Neural cell (in vitro differentiated cells): Measurements from ENCODE around the gene RAE1. TPM values are rescaled to one million over a fixed set of nuclear protein-coding genes. Genes with fewer than 3 reads are reported as not detected.
A peak's percentile ranks its signal among the peaks of the same experiment; 100 is the strongest.
"Not testable (repeated sequence)": the region's sequence is repeated elsewhere in the genome, so short reads cannot be mapped to it uniquely, and the experiment has no call there.

ENCODE experiments used
- H2AFZ ChIP-seq: fragments of 200-600, 300-800 bp; sonication (generic), shearing (Covaris generic); 2 replicates; pipeline ENCODE4 v1.6.0; 2014; ENCODE audit warnings: low read depth, mild to moderate bottlenecking, antibody characterized with exemption, low read length, moderate library complexity
- H3F3A ChIP-seq: fragments of 200-600 bp; shearing (Covaris generic); 2 replicates; pipeline ENCODE4 v1.6.1; 2016; ENCODE audit warnings: mild to moderate bottlenecking, moderate library complexity, mixed read lengths, antibody characterized with exemption, low read length; ENCODE audit not compliant: insufficient read depth, poor library complexity, severe bottlenecking
- H3K27ac ChIP-seq: fragments of 200-600, 300-800 bp; sonication (generic), shearing (Covaris generic); 2 replicates; pipeline ENCODE4 v1.5.1; 2014; ENCODE audit warnings: mild to moderate bottlenecking, low read length, moderate library complexity
- H3K27me3 ChIP-seq: fragments of 300-800, 200-600 bp; sonication (generic), shearing (Covaris generic); 2 replicates; pipeline ENCODE4 v1.6.0; 2014; ENCODE audit warnings: mild to moderate bottlenecking, low read depth, low read length, moderate library complexity; ENCODE audit not compliant: insufficient read depth
- H3K36me3 ChIP-seq: fragments of 300-800, 200-600 bp; sonication (generic), shearing (Covaris generic); 2 replicates; pipeline ENCODE4 v1.5.1; 2014; ENCODE audit warnings: mild to moderate bottlenecking, antibody characterized with exemption, low read length, moderate library complexity; ENCODE audit not compliant: insufficient read depth
- H3K4me2 ChIP-seq: fragments of 300-800, 200-600 bp; sonication (generic), shearing (Covaris generic); 2 replicates; pipeline ENCODE4 v1.6.0; 2014; ENCODE audit warnings: mild to moderate bottlenecking, low read length
- H3K4me3 ChIP-seq: fragments of 300-800, 200-600 bp; sonication (generic), shearing (Covaris generic); 2 replicates; pipeline ENCODE4 v1.5.1; 2014; ENCODE audit warnings: mild to moderate bottlenecking, low read length, moderate library complexity
- H3K79me2 ChIP-seq: fragments of 200-600 bp; shearing (Covaris generic); replicated peaks from 2 replicates; pipeline ENCODE4 v1.6.0; 2014; ENCODE audit warnings: mild to moderate bottlenecking, low read length, moderate library complexity; ENCODE audit not compliant: insufficient read depth
- H3K9ac ChIP-seq: fragments of 300-800, 200-600 bp; sonication (generic), shearing (Covaris generic); 2 replicates; pipeline ENCODE4 v1.6.1; 2016; ENCODE audit warnings: mild to moderate bottlenecking, low read length, mixed read lengths
- H3K9me2 ChIP-seq: fragments of 200-600 bp; shearing (Covaris generic); 2 replicates; pipeline ENCODE4 v1.6.1; 2016; ENCODE audit warnings: mild to moderate bottlenecking, low read length, mixed read lengths; ENCODE audit not compliant: insufficient read depth
- H3K9me3 ChIP-seq: fragments of 200-600, 300-800 bp; sonication (generic), shearing (Covaris generic); 2 replicates; pipeline ENCODE4 v1.6.1; 2016; ENCODE audit warnings: mild to moderate bottlenecking, mixed run types, low read length, moderate library complexity, mixed read lengths
- H4K20me1 ChIP-seq: fragments of 200-600 bp; shearing (Covaris generic); 2 replicates; pipeline ENCODE4 v1.6.1; 2016; ENCODE audit warnings: mild to moderate bottlenecking, mixed run types; ENCODE audit not compliant: insufficient read depth
- CTCF ChIP-seq: fragments of 450-650 bp; IDR thresholded peaks from 2 replicates; pipeline ENCODE4 v1.5.1; 2014; ENCODE audit warnings: antibody characterized with exemption, mild to moderate bottlenecking, moderate library complexity; ENCODE audit not compliant: poor library complexity, severe bottlenecking
- EP300 ChIP-seq: fragments of 450-650 bp; conservative IDR thresholded peaks from 2 replicates; pipeline ENCODE4 v1.6.1; 2014; ENCODE audit warnings: antibody characterized with exemption, mild to moderate bottlenecking, moderate library complexity; ENCODE audit not compliant: poor library complexity, severe bottlenecking
- EZH2 ChIP-seq: fragments of 200-600, 300-800 bp; shearing (Covaris generic), sonication (generic); IDR thresholded peaks from 2 replicates; pipeline ENCODE4 v1.6.1; 2014; ENCODE audit warnings: antibody characterized with exemption, low read length, borderline replicate concordance, mild to moderate bottlenecking; ENCODE audit not compliant: insufficient read depth, poor library complexity, severe bottlenecking
- MXI1 ChIP-seq: fragments of 450-650 bp; conservative IDR thresholded peaks from 2 replicates; pipeline ENCODE4 v1.6.1; 2014; ENCODE audit warnings: antibody characterized with exemption, mild to moderate bottlenecking; ENCODE audit not compliant: poor library complexity, severe bottlenecking
- POLR2AphosphoS5 ChIP-seq: IDR thresholded peaks from 2 replicates; pipeline ENCODE4 v1.6.1; 2012
- RAD21 ChIP-seq: fragments of 450-650 bp; conservative IDR thresholded peaks from 2 replicates; pipeline ENCODE4 v1.6.1; 2014; ENCODE audit warnings: antibody characterized with exemption, mild to moderate bottlenecking, moderate library complexity
- REST ChIP-seq: IDR thresholded peaks from 2 replicates; pipeline ENCODE4 v1.6.1; 2012; ENCODE audit warnings: borderline replicate concordance
- SMC3 ChIP-seq: fragments of 450-650 bp; conservative IDR thresholded peaks from 2 replicates; pipeline ENCODE4 v1.6.1; 2014; ENCODE audit warnings: antibody characterized with exemption, mild to moderate bottlenecking, moderate library complexity; ENCODE audit not compliant: poor library complexity
- TAF1 ChIP-seq: IDR thresholded peaks from 2 replicates; pipeline ENCODE4 v1.6.1; 2012; ENCODE audit warnings: low read depth
- polyA plus RNA-seq: library from polyadenylated mRNA; depleted of rRNA; stranded (reverse); fragments of >200 nt; gene quantifications from 2 replicates; pipeline ENCODE4 v1.2.3, GENCODE V29; 2014

RAE1 gene
- polyA plus RNA-seq, 1 donor from 2014 or later: 134 TPM

- not testable (repeated sequence) for H3K9me2 ChIP-seq, H3K9ac ChIP-seq, H3K9me3 ChIP-seq, H2AFZ ChIP-seq, H4K20me1 ChIP-seq, H3F3A ChIP-seq, H3K36me3 ChIP-seq, H3K27ac ChIP-seq, H3K4me2 ChIP-seq, H3K27me3 ChIP-seq, H3K4me3 ChIP-seq
- H3K79me2 ChIP-seq: peaks cover 26% of the 10 kb centered on the region
These were observed 2.0 kb upstream of the RAE1 start for GRCh38 chr20:57348922-57349574.

DNA sequence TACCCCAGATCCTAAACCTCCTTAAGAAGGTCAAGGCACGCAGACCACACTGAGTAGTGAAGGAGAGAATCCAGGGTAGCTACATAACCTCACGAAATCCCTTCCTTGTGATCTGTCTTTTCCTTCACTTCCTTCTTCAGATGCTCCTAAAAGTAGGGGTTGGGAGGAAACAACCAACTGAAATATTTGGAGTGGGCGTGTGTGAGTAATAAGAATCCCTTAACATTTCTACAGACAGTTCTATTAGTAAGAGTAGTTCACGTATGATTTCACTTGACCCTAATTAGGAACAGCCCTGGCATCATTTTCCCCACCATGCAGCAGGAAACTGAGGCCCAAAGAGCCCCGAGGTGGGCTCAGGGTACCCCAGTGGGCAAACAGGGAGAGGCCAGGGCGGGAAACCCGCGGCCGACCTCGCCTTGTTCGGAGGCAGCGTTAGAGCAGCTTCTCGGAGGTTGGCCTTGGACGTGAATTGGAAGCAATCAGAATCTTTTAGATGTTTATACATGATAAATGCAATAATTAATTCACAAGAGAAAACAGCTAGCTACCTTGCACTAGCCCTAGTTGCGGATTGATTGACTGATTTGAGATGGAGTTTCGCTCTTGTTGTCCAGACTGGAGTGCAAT is 859 bp upstream of the RAE1 start:
- TF ChIP-seq TAF1 (no peak), EZH2 (no peak), MXI1 (no peak), SMC3 (no peak), CTCF (no peak), REST (no peak), EP300 (no peak), RAD21 (no peak), POLR2AphosphoS5 (no peak)
- H3K79me2 ChIP-seq: peaks cover 27% of the 10 kb centered on the region
- no peaks in the 10 kb centered on the region for H3K9me3 ChIP-seq
- H3K27ac ChIP-seq: no peak overlapping the region
- no peak overlapping the region for H3K4me3 ChIP-seq
- no peak overlapping the region for H3K4me2 ChIP-seq
- no peak overlapping the region for H3K9ac ChIP-seq
- H3K36me3 ChIP-seq: no peaks in the 10 kb centered on the region
- H3F3A ChIP-seq: no peaks in the 10 kb centered on the region
- no peak overlapping the region for H2AFZ ChIP-seq
- no peaks in the 10 kb centered on the region for H4K20me1 ChIP-seq
- no peaks in the 10 kb centered on the region for H3K9me2 ChIP-seq
- no peaks in the 10 kb centered on the region for H3K27me3 ChIP-seq

GRCh38 chr20:57350726-57351041 is 371 bp upstream of the RAE1 start:
- H3K4me2 ChIP-seq, H3K9me2 ChIP-seq, H3K27ac ChIP-seq, H3K27me3 ChIP-seq, H3K36me3 ChIP-seq, H3K9ac ChIP-seq, H3K9me3 ChIP-seq, H3F3A ChIP-seq, H4K20me1 ChIP-seq, H2AFZ ChIP-seq: not testable (repeated sequence)
- peak overlapping the region; percentile 89 for H3K4me3 ChIP-seq
- peaks cover 27% of the 10 kb centered on the region for H3K79me2 ChIP-seq
